DND-41 (cell line): ENCODE data around the gene HMGN4.
A peak's percentile ranks its signal among the peaks of the same experiment; 100 is the strongest.

Source experiments
- ATAC-seq: fragments of 200-7000 bp; cut with Tn5 transposase; 3 replicates; pipeline ENCODE4 v1.9.1; 2021; ENCODE audit warnings: low read depth; ENCODE audit not compliant: insufficient read depth
- DNase-seq: peaks from one replicate; pipeline ENCODE4 v3.0.0-alpha.2; 2020
- H2AFZ ChIP-seq: 2 replicates; pipeline ENCODE4 v1.6.0; 2012; ENCODE audit warnings: low read depth, low read length
- H3K27ac ChIP-seq: 2 replicates; pipeline ENCODE4 v1.5.1; 2012; ENCODE audit warnings: low read length, inconsistent platforms
- H3K27me3 ChIP-seq: fragments of 200-600 bp; sonication (generic); 2 replicates; pipeline ENCODE4 v1.6.0; 2012; ENCODE audit warnings: low read length, mild to moderate bottlenecking, inconsistent platforms; ENCODE audit not compliant: insufficient read depth, poor library complexity
- H3K36me3 ChIP-seq: 2 replicates; pipeline ENCODE4 v1.5.1; 2012; ENCODE audit warnings: low read length, inconsistent platforms; ENCODE audit not compliant: insufficient read depth
- H3K4me1 ChIP-seq: 2 replicates; pipeline ENCODE4 v1.5.1; 2012; ENCODE audit warnings: mild to moderate bottlenecking, low read length; ENCODE audit not compliant: insufficient read depth
- H3K4me2 ChIP-seq: 2 replicates; pipeline ENCODE4 v1.6.0; 2012; ENCODE audit warnings: mild to moderate bottlenecking, moderate library complexity, low read length, inconsistent platforms; ENCODE audit not compliant: insufficient read depth
- H3K4me3 ChIP-seq, 2 experiments: fragments of 200-600 bp in 1 of 2; shearing (Covaris generic) in 1 of 2; 2 replicates each; pipeline ENCODE4 v1.5.1; 2012 to 2016; ENCODE audit warnings: inconsistent platforms in 2 of 2, low read length in 2 of 2, mild to moderate bottlenecking in 2 of 2, low read depth in 1 of 2, moderate library complexity in 1 of 2
- H3K79me2 ChIP-seq: 2 replicates; pipeline ENCODE4 v1.6.0; 2012; ENCODE audit warnings: low read length, inconsistent platforms; ENCODE audit not compliant: insufficient read depth
- H3K9ac ChIP-seq: 2 replicates; pipeline ENCODE4 v1.6.0; 2012; ENCODE audit warnings: low read depth, mild to moderate bottlenecking, inconsistent platforms, low read length, moderate library complexity
- H3K9me3 ChIP-seq: 2 replicates; pipeline ENCODE4 v1.5.1; 2012; ENCODE audit warnings: low read length, moderate library complexity, mild to moderate bottlenecking, inconsistent platforms; ENCODE audit not compliant: insufficient read depth, severe bottlenecking
- H4K20me1 ChIP-seq: 2 replicates; pipeline ENCODE4 v1.6.0; 2012; ENCODE audit warnings: low read length; ENCODE audit not compliant: insufficient read depth
- CTCF ChIP-seq: IDR thresholded peaks from 2 replicates; pipeline ENCODE4 v1.5.1; 2012; ENCODE audit warnings: borderline replicate concordance, low read length, moderate library complexity, mild to moderate bottlenecking; ENCODE audit not compliant: poor library complexity, severe bottlenecking; ENCODE audit errors: extremely low read depth
- EZH2 ChIP-seq: IDR thresholded peaks from 3 replicates; pipeline ENCODE4 v1.6.1; 2012; ENCODE audit warnings: borderline replicate concordance, low read depth, mild to moderate bottlenecking, moderate library complexity, low read length, inconsistent platforms; ENCODE audit not compliant: severe bottlenecking

HMGN4 gene

GRCh38 chr6:26569433-26569764 is 31.2 kb downstream of the HMGN4 start:
- peak overlapping the region; percentile 45 for H2AFZ ChIP-seq
- no peak overlapping the region for H3K27ac ChIP-seq

GRCh38 chr6:26570027-26570809 is 32.1 kb downstream of the HMGN4 start:
- H2AFZ ChIP-seq = no peak overlapping the region
- no peak overlapping the region for H3K4me3 ChIP-seq
- no peaks in the 10 kb centered on the region for H3K9me3 ChIP-seq
- H3K36me3 ChIP-seq = no peaks in the 10 kb centered on the region
- peaks cover 29% of the 10 kb centered on the region for H3K4me1 ChIP-seq
- TF ChIP-seq CTCF = no peak
- TF ChIP-seq EZH2 = no peak
- H4K20me1 ChIP-seq = no peaks in the 10 kb centered on the region
- H3K79me2 ChIP-seq = no peaks in the 10 kb centered on the region
- H3K9ac ChIP-seq = no peak overlapping the region
- DNase-seq (no peak), ATAC-seq (no peak)
- H3K27ac ChIP-seq = no peak overlapping the region
- H3K4me2 ChIP-seq = no peak overlapping the region
- no peaks in the 10 kb centered on the region for H3K27me3 ChIP-seq

More at GRCh38 chr6:26569433-26569764, 31.2 kb downstream of the HMGN4 start:
- no peaks in the 10 kb centered on the region for H3K9me3 ChIP-seq
- no peak for ATAC-seq
- no peaks in the 10 kb centered on the region for H3K79me2 ChIP-seq
- no peaks in the 10 kb centered on the region for H3K27me3 ChIP-seq
- peak overlapping the region; percentile 31; the same call in 1 of the 2 replicates for H3K9ac ChIP-seq
- TF ChIP-seq CTCF (no peak), EZH2 (no peak)
- H3K36me3 ChIP-seq = no peaks in the 10 kb centered on the region
- DNase-seq = no peak
- H3K4me2 ChIP-seq = peak overlapping the region; percentile 58
- peak overlapping the region in 1 of 2 experiments; percentile 63; a peak in 2 of 4 replicates for H3K4me3 ChIP-seq
- H3K4me1 ChIP-seq = peaks cover 29% of the 10 kb centered on the region
- H4K20me1 ChIP-seq = no peaks in the 10 kb centered on the region

DNA sequence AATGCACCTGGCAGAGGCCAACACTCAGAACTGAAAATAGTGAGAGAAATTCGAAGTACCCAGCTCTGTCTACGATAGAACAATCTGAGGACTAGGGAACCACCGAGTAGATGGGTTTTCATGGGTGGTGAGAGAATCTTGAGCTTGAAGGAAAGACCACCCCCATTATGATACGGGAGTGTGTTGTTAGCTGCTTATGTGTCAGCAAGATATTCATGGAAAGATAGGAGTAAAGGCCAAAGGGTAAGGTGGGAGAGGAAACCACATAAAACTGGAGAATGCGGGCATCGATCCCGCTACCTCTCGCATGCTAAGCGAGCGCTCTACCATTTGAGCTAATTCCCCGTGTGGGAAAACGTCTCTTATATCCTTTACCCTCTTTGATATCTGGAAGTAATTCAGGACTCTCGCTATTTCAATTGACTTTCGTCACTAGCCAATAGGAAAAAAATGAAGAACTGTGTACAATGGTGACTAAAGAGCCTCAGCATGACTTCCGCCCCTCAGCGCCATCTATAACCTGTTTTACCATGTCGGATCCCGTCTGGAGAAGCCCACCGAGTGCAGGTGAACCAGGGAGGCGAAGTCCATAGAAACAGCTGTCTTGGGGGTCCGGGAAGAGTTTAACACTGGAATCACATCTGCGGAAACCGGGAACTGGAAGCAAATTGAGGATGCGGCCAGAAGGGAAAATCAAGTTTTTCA is 33.6 kb downstream of the HMGN4 start:
- Histone ChIP-seq H3K27ac (no peak overlapping the region), H2AFZ (peak overlapping the region; percentile 36; the same call in 1 of the 2 replicates), H3K9ac (no peak overlapping the region), H3K4me3 (no peak overlapping the region), H3K9me3 (no peaks in the 10 kb centered on the region), H3K4me2 (no peak overlapping the region), H3K79me2 (no peaks in the 10 kb centered on the region), H3K27me3 (no peaks in the 10 kb centered on the region), H4K20me1 (no peaks in the 10 kb centered on the region), H3K36me3 (no peaks in the 10 kb centered on the region), H3K4me1 (peaks cover 29% of the 10 kb centered on the region)
- TF ChIP-seq CTCF (no peak), EZH2 (no peak)
- no peak for ATAC-seq
- no peak for DNase-seq
